GM21381 (cell line): Measurements from ENCODE around the gene GLMP.
"Not testable (repeated sequence)": the region's sequence is repeated elsewhere in the genome, so short reads cannot be mapped to it uniquely, and the experiment has no call there.

ENCODE experiments used
- ATAC-seq: cut with Tn5 transposase; IDR thresholded peaks from one replicate; pipeline ENCODE4 v1.9.1; 2021; ENCODE audit warnings: mild to moderate bottlenecking, moderate library complexity; ENCODE audit not compliant: unreplicated experiment

Gene GLMP

GRCh38 chr1:156295391-156295947, at the start of gene GLMP:
TSS of gene GLMP (minus strand) at chr1:156295679. CDS start at chr1:156295645, 34 bp downstream.
- no peak for ATAC-seq

GRCh38 chr1:156344409-156344808, 48.9 kb upstream of the GLMP start:
- ATAC-seq, result no peak

GRCh38 chr1:156342166-156342955, 46.9 kb upstream of the GLMP start:
- ATAC-seq, result no peak

- peak; percentile 89 for ATAC-seq
These were observed 42.9 kb upstream of the GLMP start, which contains the start of the genes CCT3 and TSACC for GRCh38 chr1:156338180-156338976. TSS of gene CCT3 (minus strand) at chr1:156338292. CDS start at chr1:156338184, 108 bp downstream. TSS of gene TSACC (plus strand) at chr1:156338526. CDS start at chr1:156339758, 1,232 bp downstream.

- ATAC-seq, result no peak
These were observed 42.4 kb upstream of the GLMP start for GRCh38 chr1:156337888-156338179.

- ATAC-seq, result no peak
These were observed 41.8 kb upstream of the GLMP start for GRCh38 chr1:156337052-156337887.

- no peak for ATAC-seq
These were observed 40.8 kb upstream of the GLMP start for GRCh38 chr1:156336242-156336641.

GRCh38 chr1:156323179-156323578, 27.7 kb upstream of the GLMP start:
- ATAC-seq, result not testable (repeated sequence)

GRCh38 chr1:156320560-156320959, 25.1 kb upstream of the GLMP start:
- ATAC-seq, result no peak

- ATAC-seq, result no peak
These were observed 24.2 kb upstream of the GLMP start for GRCh38 chr1:156319664-156320063.

- ATAC-seq, result no peak
These were observed 21.4 kb upstream of the GLMP start for GRCh38 chr1:156316909-156317308.

- no peak for ATAC-seq
These were observed 15.5 kb upstream of the GLMP start for GRCh38 chr1:156310962-156311361.

- ATAC-seq, result no peak
These were observed 12.6 kb upstream of the GLMP start for GRCh38 chr1:156308078-156308477.

GRCh38 chr1:156305215-156305614, 9.7 kb upstream of the GLMP start:
- no peak for ATAC-seq

GRCh38 chr1:156303241-156303640, 7.8 kb upstream of the GLMP start:
- ATAC-seq, result no peak

GRCh38 chr1:156298852-156299357, 3.4 kb upstream of the GLMP start, which contains the start of gene VHLL:
TSS of gene VHLL (minus strand) at chr1:156299307. CDS start at chr1:156299189, 118 bp downstream.
- ATAC-seq, result no peak

- no peak for ATAC-seq
These were observed 1.6 kb downstream of the GLMP start for GRCh38 chr1:156293895-156294294.

- ATAC-seq, result no peak
These were observed 2.4 kb downstream of the GLMP start for GRCh38 chr1:156293098-156293434.

- no peak for ATAC-seq
These were observed 4.0 kb downstream of the GLMP start for GRCh38 chr1:156291226-156292061.

- ATAC-seq, result no peak
These were observed 5.6 kb downstream of the GLMP start for GRCh38 chr1:156289857-156290256.
